HG03045 (cell line): Measurements from ENCODE around the gene PROM1.

Experiments used
- ATAC-seq: cut with Tn5 transposase; IDR thresholded peaks from one replicate; pipeline ENCODE4 v1.9.1; 2021; ENCODE audit warnings: mild to moderate bottlenecking, moderate library complexity; ENCODE audit not compliant: unreplicated experiment

PROM1 gene

DNA sequence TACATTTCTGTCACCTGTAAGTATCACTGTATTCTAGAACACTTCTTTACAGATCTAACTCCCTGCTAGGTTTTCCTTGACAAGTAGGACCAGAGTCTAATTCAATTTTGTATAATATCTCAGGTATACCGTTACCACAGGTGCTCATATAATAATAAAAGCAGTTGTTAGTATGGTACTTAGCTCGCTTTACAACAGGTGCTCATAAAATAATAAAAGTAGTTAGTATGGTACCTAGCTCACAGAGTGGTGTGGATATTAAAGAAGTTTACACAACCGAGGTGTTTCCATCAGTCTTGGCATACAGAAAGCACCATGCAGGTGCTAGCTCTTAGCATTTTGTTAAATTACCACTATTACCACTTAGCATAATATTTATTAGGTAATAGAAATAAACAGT is 88.0 kb downstream of the PROM1 start:
- ATAC-seq, result no peak

DNA sequence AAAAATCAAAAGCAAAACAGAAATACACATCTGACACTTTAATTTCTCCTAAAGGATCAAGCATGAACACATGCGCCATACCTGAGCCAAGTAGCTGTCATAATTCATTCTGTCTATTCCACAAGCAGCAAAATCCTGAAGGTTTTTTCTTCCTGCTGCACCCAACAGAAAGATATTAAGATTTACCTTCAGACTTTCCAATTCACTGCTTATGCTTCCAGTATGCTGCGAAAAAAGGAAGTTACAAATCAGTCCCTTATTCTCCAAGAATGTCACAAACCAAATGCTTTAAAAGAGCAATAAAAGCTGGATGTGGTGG is 91.7 kb downstream of the PROM1 start:
- no peak for ATAC-seq

DNA sequence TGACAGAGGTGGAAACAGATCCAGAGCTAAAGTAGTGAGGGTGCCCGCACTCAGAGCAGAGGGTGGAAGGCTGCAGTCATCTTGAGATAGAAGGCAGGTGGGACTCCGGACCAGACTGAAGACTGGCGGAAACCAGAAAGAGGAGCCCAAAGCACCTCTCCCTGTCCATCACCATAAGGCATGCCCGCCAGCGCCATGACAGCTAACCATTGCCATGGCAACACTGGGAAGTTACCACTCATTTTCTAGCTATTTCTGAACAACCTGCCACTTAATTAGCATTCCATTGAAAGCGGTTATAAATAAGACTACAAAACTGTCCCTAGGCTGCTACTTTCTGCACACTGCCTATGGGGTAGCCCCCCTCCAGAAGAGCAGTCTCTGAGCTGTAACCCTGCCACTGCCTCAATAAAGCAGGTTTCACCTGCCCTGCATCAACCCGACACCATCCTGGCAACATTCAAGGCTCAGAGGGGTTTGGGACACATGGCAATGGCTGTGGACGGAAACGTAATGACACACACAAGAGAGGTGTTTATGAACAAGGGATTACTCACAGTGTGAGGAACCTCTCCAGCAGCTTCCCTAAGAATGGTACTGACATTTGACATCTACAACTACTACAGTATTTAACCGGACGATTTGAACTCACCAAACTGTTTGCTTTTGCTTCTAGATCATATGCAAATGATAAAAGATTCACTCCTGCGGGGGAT is 93.1 kb downstream of the PROM1 start:
- ATAC-seq, result no peak

DNA sequence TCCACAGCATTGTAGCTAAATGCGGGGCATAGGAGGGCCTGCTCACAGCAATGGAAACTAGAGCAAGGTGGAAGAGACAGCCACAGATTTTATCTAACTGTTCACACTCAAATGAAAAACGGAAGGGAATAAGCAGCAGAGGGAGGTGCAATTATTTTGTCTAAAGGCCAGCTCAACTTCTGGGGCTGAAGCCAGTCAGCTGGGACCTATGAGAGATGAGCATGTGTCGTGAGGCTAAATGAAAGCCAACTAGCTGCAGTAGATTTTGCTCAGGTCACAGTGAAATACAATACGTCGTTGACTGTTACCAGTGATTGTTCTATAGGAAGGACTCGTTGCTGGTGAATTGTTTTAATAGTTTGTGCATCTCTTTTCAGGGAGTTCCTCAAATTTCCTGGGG is 94.4 kb downstream of the PROM1 start:
- no peak for ATAC-seq

DNA sequence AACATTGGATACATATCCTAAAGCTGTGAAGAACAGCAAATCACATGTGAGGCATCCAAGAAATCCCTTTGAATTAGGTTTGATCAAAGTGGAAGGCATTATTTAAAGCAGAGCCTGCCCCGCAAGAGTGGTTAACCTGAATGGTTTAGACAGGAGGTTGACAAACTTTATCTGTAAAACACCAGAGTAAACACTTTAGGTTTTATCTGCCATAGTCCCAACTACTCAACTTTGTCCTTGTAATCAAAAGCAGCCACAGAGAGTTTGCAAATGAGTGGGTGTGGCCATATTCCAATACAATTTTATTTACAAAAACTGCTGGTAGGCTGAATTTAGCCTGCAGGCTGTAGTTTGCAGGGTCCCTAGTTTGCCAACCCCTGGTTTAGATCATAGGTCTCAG is 95.6 kb downstream of the PROM1 start:
- ATAC-seq, result no peak

DNA sequence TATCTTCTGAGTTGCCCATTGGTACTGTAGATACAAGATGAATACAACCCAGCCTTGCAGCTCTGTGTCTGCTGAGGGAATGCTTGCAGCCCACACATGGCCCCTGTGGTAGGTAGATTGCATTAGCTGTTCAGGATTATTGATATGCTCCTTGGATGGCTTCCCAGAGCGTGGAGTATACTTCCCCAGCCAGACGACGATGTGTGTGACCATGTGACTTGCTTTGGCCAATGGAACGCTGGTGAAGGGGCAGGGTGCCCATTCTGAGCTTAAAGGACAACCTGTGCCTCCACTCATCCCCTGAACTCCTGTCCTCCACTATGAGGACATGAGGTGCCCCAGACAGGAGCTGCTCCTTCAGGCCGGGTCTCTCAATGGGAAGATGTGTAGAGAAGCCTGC is 96.9 kb downstream of the PROM1 start:
- no peak for ATAC-seq

DNA sequence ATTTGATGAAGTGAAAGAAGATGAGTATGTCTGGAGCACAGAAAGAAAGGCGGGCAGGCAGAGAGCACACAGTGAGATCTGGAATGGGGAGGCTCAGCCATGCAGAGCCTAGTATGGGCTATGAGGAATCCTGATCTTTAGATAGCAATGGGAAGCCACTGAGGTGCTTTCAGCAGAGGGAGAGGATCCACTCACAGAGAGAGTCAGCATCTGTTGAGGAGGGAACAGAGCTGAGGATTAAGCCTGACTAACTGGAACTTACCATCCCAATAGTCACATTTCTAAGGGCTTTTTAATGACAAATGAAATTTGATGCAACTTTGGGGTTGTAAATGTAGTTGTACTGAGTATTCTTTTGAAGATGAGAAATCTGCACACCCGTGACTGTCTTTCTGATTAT is 100.2 kb downstream of the PROM1 start:
- no peak for ATAC-seq

DNA sequence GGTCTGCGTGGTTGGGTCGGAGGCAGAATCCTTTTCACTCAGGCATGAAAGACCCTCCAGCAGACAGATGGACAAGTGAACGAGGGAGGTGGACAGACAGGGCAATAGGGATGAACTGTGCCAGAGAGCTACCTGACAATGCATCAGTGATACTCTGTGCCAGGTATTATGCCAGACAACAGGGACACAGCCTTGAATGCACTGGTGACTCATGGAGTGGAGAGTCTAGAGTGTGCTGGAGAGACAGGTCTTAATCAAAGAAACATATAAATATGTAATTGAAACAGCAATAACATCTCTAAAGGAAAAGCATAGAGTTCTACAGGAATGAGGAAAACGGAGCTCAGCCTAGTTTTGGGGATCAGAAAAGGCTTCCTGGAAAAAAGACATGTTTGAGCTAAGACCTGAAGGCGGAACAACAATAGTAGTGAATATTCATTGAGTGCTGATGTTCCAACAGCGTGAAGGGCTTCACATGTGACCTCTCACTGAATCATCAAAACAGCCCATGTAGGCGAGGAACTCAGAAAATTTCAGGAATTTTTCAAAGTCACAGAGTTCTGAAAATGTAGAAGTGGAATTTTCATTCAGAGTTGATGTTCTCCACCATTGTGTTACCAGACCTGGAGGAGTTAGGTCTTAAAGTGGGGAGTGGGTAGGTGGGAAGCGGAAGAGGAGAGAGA is 100.8 kb downstream of the PROM1 start:
- no peak for ATAC-seq

DNA sequence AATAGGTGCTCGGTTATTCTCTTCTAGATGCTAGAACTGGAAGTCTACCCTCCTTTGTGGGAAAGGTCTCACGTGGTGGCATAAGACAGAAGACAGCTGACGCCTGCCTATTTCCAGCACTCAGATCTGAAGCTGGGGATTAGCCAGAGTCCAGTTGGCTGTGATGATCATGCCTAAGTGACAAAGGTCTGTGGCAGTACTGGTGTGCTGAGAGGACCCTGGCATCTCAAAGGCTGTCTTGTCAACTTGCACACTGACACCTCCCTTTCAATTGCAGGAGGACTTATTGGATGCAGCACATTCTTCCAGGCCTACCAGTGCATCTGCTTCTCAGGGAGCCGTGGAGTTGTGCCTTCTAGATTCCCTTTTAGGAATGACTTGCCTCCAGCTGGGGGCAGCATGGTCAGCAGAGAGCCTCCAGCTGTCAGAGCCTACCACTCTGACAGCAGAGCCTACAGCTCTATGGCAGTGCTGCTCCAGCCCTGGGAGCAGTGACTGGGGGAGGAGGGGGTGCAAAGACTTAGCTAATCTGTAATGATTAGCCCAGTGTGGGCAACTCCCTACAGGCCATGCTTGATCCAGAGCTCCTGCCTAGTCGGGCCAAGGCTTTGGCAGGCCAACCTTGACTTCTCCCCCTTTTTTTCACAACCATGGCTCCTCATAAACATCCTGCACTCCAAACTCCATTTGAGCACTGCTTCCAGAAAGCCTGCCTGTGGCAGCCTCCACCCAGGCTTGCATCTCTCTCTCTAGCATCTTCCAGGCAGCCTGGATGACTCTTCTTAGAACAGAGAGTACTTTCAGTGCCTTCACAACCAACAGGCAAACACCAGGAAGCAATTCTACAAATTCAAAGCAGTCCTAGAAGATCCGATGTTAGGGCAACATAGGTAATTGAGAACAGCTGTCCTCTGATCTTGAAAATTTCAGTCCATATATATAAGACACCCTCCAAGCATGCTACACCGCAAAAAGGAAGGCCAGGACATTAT is 107.1 kb downstream of the PROM1 start:
- no peak for ATAC-seq

DNA sequence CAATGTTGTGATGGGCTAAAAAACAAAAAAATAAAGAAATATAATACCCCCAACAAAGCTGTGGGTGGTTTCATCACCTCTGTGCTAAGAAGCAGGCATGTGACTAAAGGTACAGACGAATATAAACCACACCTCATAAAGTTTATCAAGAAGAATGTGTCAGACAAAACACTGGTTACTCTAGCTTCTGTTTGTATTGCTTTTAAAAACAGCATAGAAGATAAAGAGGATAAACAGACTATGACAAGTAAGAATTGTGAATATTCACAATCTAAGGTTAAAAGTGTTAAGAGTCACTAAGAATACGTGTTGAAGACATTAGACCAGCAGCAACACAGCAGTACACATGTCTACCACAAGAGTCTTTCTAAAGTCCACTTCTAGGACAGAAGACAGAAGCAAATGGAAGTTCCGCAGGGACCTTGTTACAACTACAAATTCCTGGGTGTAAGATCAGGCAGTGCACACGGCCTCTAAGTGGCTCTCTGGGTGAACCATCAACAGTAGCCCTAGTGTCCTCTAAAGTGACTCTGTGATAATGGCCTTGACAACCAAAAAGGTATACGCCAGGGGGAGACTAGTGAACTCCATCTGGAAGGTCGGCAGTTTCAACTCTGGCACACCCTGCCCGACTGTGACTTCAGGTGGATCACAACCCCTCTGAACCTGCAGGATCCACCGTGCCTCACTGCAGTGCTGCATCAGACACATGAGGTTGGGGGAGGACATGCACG is 112.6 kb downstream of the PROM1 start:
- ATAC-seq, result no peak

DNA sequence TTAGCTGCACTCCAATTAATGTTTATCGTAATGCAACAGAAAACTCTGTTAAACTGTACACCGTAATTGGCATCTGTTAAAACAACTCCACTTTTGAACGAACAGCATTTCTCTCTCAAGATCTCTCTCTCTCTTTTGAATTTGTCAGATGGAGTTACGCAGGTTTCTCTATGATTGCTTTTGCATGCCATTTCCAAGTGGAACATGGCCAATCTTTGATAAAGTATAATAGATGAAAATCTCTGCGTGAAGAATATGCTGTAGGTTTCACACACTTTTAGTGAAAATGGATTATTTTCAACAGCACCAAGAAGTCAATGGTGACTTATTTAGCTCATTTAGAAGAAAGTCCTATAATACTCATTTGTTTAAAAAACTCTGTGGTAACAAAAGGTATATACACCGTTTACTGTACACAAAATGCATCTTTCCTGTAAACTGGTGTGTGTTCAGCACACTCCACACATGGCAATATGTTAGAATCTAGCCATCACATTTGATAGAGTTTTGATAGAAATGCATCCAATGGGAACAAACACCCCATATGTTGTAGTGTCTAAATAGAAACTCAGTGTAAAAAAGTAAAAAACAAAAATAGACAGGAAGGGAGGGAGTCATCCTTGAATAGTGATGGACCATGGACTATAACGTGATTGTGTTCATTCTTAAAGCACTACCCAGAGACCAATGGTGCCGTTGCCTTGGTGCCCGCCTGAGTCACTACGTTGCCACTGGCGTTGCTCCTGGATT is 115.1 kb downstream of the PROM1 start:
- ATAC-seq, result no peak

DNA sequence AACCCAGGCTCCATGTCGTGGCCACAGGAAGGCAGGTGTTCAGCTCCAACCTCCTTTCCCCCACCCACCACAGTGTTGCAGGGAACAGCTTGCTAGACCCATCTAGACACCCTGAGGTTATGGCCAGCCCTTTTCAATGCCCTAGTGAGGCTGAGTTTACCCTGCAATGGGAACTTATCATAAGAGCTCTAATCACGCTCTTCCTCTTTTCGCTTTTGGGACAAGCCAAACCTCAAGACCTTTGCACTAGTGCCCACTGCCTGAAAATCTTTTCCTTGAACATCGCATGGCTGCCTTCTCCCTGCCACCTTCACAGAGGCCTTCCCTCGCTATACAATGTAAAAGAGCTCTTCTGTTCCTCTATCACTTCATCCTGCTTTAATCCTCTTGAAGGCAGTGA is 118.5 kb downstream of the PROM1 start:
- ATAC-seq, result no peak

DNA sequence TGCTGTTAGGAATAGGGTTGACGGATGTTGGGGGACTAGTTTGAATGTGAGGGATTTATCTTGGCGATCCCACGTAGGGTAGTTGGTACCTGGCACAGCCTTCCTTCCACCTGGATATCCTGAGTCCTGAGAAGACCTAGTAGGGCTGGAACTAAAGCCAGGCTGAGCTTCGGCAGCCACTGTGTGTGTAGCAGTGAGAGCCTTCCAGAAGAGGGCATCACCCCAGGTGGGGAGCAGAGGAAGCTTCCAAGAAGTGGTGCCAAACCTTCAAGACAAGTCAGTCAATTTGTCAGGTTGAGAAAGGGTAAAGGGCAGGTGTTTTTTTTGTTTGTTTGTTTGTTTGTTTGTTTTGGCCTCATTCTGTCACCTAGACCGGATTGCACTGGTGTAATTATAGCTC is 119.7 kb downstream of the PROM1 start:
- ATAC-seq, result no peak

DNA sequence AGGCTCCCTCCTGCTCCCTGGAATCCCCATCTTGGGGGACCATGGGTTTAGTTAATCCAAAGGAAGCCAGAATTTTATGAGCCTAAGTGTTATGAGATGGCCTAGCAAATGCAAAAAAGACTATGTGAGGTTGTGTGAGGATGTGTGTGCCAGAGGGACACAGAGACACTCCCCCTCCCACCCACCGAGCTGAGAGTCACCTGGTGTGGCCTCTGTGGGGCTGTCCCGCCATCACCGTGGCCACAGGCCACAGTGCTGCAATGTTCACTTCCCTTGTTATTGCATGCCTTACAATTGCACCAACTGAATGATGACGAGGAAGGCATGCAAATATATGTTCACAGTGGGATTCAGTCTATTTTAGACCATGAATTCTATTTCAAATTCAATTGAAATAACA is 120.2 kb downstream of the PROM1 start:
- peak; percentile 95 for ATAC-seq

DNA sequence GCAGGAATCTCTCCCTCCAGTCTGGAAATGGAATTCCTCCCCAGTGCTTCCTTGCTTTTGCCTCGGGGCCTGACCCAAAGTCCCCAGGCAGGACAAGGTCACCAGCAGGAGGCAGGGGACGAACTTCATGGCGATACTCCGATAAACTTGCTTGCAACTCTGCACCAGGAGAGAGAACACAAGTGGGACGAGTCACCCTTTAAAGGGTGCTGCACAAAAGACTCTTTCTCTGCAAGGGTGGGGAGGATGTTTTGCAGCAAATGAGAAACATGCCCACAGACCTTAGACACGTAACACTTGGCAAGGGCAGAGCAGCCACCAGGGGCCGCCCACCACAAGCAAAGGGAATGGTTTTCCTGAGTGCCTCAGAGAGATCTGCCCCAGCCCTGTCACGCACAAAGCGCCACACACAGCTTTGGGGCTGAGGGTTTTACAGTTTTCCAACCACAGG is 120.8 kb downstream of the PROM1 start, which contains the start of gene FGFBP2:
FGFBP2 (minus strand) TSS at position 175 of the 451 bp plus-strand sequence; CDS start at position 129, 46 bp downstream.
- peak; percentile 54 for ATAC-seq

DNA sequence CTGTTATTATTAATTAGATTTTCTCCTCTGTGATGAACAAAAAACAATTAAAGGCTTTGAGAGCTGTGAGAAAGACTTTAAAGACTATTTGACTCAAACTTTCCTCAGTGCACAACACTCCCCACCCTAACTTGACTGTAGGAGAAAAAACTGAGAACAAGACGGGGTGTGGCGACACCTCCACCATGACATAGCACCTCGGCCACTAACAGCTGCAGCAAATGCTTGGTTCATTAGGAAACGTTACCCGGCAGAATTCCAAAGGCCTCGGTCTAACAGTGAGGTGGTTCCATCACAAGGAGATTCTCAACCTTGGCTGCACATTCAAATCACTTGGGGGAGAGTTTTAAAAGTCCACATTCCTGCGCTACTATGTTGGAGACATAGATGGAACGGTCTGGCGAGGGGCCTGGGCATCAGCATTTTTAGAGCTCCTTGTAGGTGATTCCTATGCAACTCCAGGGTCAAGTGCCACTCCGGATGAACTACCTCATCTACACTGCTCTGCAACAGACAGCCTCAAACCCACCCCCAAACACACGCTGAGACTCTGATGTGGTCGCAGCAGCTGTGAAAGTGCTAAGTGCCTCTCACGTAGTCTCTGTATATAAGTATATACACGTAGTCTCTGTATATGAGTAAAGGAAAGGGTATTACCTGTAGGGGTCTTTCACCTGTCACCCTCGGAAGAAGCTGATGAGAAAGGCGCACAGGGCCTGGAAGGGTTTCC is 121.9 kb downstream of the PROM1 start:
- no peak for ATAC-seq

DNA sequence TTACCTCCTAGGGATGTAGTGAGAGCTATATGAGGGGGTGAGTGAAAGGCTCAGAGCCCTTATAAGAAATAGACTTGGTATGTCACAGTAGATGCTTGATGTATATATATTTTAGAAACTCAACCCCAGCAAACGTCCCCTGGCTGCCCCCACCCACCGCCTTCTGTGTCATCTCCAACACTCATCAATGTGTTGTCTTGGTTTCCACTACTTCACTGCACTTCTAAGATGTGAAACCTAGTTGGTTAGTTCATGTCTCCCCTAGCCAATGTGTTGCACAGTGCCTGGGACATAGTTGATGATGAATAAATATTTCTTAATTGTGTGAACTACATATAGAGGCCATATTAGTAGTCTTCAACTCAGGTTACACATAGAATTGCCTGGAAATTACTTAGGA is 125.3 kb downstream of the PROM1 start:
- no peak for ATAC-seq

DNA sequence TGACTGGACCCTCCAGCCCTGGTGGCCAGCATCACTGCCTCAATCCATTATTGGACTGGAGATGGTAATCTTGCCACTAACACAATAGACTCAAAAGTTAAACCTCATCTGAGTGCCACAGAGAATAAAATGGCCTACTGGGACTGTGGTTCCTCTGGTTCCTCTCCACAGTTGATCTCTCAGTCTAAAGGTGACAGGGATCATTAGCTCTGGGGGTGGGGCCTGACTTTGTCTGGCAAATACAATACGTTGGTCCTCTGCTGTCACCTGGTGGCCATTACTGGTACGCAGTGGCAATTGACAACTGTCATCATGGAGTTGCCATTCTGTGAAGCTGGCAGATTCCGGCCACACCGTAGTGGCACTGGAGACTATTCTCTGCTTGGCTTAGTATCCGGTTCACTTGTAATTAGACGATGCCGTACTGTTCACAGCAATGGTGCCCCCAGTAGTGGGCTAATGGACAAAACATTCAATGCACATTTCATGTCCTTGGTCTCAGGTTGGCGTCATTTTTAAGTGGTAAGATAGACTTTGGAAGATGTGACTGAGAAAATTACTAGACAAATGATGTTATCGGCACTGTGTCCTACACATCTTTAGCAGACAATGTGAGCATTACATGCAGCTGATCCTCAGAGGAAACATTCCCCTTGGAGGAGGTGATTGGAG is 127.5 kb downstream of the PROM1 start:
- ATAC-seq, result peak; percentile 87

DNA sequence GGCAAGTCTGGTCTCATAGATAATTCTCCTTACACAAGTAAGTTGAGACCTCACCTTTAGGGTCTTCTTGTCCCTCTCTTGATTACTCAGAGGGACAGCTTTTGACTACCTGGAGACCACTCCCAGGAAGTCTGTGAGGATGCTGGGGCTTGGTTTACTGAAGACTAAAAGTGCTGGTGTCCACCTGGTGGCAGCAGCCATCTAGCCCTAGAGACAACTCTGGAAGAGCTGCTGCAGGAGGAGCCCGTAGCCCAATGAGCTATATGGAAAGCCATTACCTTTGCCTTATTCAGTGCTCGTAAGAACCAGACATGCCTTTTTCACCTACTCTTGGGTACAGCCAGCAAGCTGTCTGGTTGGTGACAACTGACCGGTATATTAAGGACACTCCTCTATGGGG is 128.2 kb downstream of the PROM1 start:
- no peak for ATAC-seq
